ENCODE data around the gene STK10.

DNA sequence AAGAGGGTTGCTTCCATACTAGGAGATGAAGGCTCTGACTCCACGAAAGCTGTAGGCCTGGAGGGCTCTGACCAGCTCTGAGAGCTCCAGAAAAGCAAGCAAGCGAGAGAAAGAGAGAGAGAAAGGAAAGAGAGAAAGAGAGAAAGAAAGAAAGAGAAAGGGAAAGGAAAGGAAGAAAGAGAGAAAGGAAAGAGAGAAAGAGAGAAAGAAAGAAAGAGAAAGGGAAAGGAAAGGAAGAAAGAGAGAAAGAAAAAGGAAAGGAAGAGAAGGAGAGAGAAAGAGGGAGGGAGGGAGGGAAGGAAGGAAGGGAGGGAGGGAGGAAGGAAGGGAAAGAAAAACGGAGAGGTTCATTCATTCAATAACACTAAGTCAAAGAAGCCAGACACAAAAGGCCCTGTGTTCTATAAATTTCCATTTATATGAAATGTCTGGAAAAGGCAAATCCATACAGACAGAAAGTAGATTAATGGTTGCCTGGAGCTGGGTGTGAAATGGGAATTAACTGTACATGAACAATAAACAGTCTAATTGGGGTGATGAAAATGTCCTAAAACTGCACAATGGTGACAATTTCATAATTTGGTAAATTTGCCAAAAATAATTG lies 1.8 kb upstream of the STK10 start:
- TF ChIP-seq EZH2 (IDR thresholded peaks at IDR 0.05; ENCODE audit: insufficient read depth, poor library complexity, severe bottlenecking): no peak
- no peak for TF ChIP-seq EZH2phosphoT487 (IDR thresholded peaks at IDR 0.05; ENCODE audit: insufficient read depth, low read depth)
